Memory B cell (primary cell): ENCODE results near the gene IQSEC1.
"Not testable (repeated sequence)": the region's sequence is repeated elsewhere in the genome, so short reads cannot be mapped to it uniquely, and the experiment has no call there.

Experiments
- ATAC-seq: fragments of 150-1000 bp; cut with Tn5 transposase; 2 replicates; pipeline ENCODE4 v1.10.0; 2021; ENCODE audit warnings: low read depth, mild to moderate bottlenecking, moderate library complexity
- DNase-seq, 2 donors: peaks; one replicate each; pipeline ENCODE4 v3.0.0; 2022; ENCODE audit warnings: low spot score in 2 of 2
- H3K27ac Mint-ChIP-seq: one replicate; pipeline ENCODE4 v1.8.0; 2022; ENCODE audit warnings: mild to moderate bottlenecking, moderate library complexity, mixed read lengths
- H3K27me3 Mint-ChIP-seq: one replicate; pipeline ENCODE4 v1.8.0; 2022; ENCODE audit warnings: mixed read lengths
- H3K36me3 Mint-ChIP-seq: one replicate; pipeline ENCODE4 v1.8.0; 2022; ENCODE audit warnings: mild to moderate bottlenecking, mixed read lengths
- H3K4me1 Mint-ChIP-seq: one replicate; pipeline ENCODE4 v1.8.0; 2022; ENCODE audit warnings: mixed read lengths
- H3K4me3 Mint-ChIP-seq: one replicate; pipeline ENCODE4 v1.8.0; 2022; ENCODE audit warnings: mild to moderate bottlenecking, moderate library complexity, mixed read lengths
- H3K9me3 Mint-ChIP-seq: one replicate; pipeline ENCODE4 v1.8.0; 2022; ENCODE audit warnings: mixed read lengths

Gene IQSEC1

GRCh38 chr3:12885583-12885930 lies 187.7 kb downstream of the IQSEC1 start:
- Mint-ChIP-seq H3K27me3 (peaks cover 3% of the 10 kb centered on the region), H3K27ac (no peak overlapping the region)

GRCh38 chr3:12884790-12885582 lies 188.2 kb downstream of the IQSEC1 start:
- H3K9me3 Mint-ChIP-seq: no peaks in the 10 kb centered on the region
- peak overlapping the region; percentile 75 for H3K4me3 Mint-ChIP-seq
- no peak for DNase-seq
- no peaks in the 10 kb centered on the region for H3K36me3 Mint-ChIP-seq
- peaks cover 3% of the 10 kb centered on the region for H3K27me3 Mint-ChIP-seq
- peak; percentile 44 for ATAC-seq
- H3K27ac Mint-ChIP-seq: no peak overlapping the region
- H3K4me1 Mint-ChIP-seq: peaks cover 29% of the 10 kb centered on the region

More at GRCh38 chr3:12885583-12885930, 187.7 kb downstream of the IQSEC1 start:
- H3K4me3 Mint-ChIP-seq: peak overlapping the region; percentile 53
- H3K4me1 Mint-ChIP-seq: peaks cover 29% of the 10 kb centered on the region
- H3K36me3 Mint-ChIP-seq: no peaks in the 10 kb centered on the region
- H3K9me3 Mint-ChIP-seq: no peaks in the 10 kb centered on the region
- DNase-seq (no peak), ATAC-seq (no peak)

- H3K4me3 Mint-ChIP-seq: peak overlapping the region; percentile 19
- peaks cover 2% of the 10 kb centered on the region for H3K27me3 Mint-ChIP-seq
- DNase-seq (no peak), ATAC-seq (no peak)
- H3K27ac Mint-ChIP-seq: no peak overlapping the region
- peaks cover 27% of the 10 kb centered on the region for H3K4me1 Mint-ChIP-seq
- H3K9me3 Mint-ChIP-seq: no peaks in the 10 kb centered on the region
- no peaks in the 10 kb centered on the region for H3K36me3 Mint-ChIP-seq
Measured at GRCh38 chr3:12884186-12884680, 189.0 kb downstream of the IQSEC1 start.

GRCh38 chr3:12882336-12883310 lies 190.6 kb downstream of the IQSEC1 start:
- peak overlapping the region; percentile 76 for H3K4me3 Mint-ChIP-seq
- ATAC-seq (no peak), DNase-seq (no peak)
- peaks cover 27% of the 10 kb centered on the region for H3K4me1 Mint-ChIP-seq
- H3K9me3 Mint-ChIP-seq: no peaks in the 10 kb centered on the region
- H3K27me3 Mint-ChIP-seq: peaks cover 2% of the 10 kb centered on the region
- H3K36me3 Mint-ChIP-seq: no peaks in the 10 kb centered on the region
- peak overlapping the region; percentile 84 for H3K27ac Mint-ChIP-seq

GRCh38 chr3:12881858-12882257 lies 191.4 kb downstream of the IQSEC1 start:
- H3K36me3 Mint-ChIP-seq, H3K27me3 Mint-ChIP-seq, H3K9me3 Mint-ChIP-seq, DNase-seq: not testable (repeated sequence)
- ATAC-seq: peak; percentile 75
- Mint-ChIP-seq H3K4me1 (peaks cover 21% of the 10 kb centered on the region), H3K27ac (peak overlapping the region; percentile 84), H3K4me3 (peak overlapping the region; percentile 76)

- H3K9me3 Mint-ChIP-seq: no peaks in the 10 kb centered on the region
- H3K27me3 Mint-ChIP-seq: no peaks in the 10 kb centered on the region
- ATAC-seq (no peak), DNase-seq (no peak)
- peaks cover 7% of the 10 kb centered on the region for H3K4me1 Mint-ChIP-seq
- H3K27ac Mint-ChIP-seq: no peak overlapping the region
- no peak overlapping the region for H3K4me3 Mint-ChIP-seq
- no peaks in the 10 kb centered on the region for H3K36me3 Mint-ChIP-seq
Measured at GRCh38 chr3:12879191-12879815, 193.9 kb downstream of the IQSEC1 start.

GRCh38 chr3:12878758-12879157 lies 194.5 kb downstream of the IQSEC1 start:
- not testable (repeated sequence) for H3K4me3 Mint-ChIP-seq, H3K27me3 Mint-ChIP-seq, H3K27ac Mint-ChIP-seq, H3K4me1 Mint-ChIP-seq, H3K9me3 Mint-ChIP-seq, H3K36me3 Mint-ChIP-seq, ATAC-seq, DNase-seq

GRCh38 chr3:12878141-12878574 lies 195.1 kb downstream of the IQSEC1 start:
- DNase-seq: no peak
- Mint-ChIP-seq H3K27me3 (no peaks in the 10 kb centered on the region), H3K9me3 (no peaks in the 10 kb centered on the region), H3K4me1 (peaks cover 7% of the 10 kb centered on the region), H3K36me3 (no peaks in the 10 kb centered on the region), H3K4me3 (no peak overlapping the region), H3K27ac (no peak overlapping the region)
- no peak for ATAC-seq

GRCh38 chr3:12877040-12877439 lies 196.2 kb downstream of the IQSEC1 start:
- Mint-ChIP-seq H3K4me3 (no peak overlapping the region), H3K27ac (no peak overlapping the region), H3K36me3 (no peaks in the 10 kb centered on the region), H3K4me1 (peaks cover 4% of the 10 kb centered on the region), H3K27me3 (no peaks in the 10 kb centered on the region), H3K9me3 (no peaks in the 10 kb centered on the region)
- DNase-seq (no peak), ATAC-seq (no peak)

- DNase-seq (no peak), ATAC-seq (peak; percentile 53)
- peaks cover 4% of the 10 kb centered on the region for H3K4me1 Mint-ChIP-seq
- H3K27me3 Mint-ChIP-seq: no peaks in the 10 kb centered on the region
- H3K4me3 Mint-ChIP-seq: peak overlapping the region; percentile 21
- H3K27ac Mint-ChIP-seq: no peak overlapping the region
- H3K9me3 Mint-ChIP-seq: no peaks in the 10 kb centered on the region
- no peaks in the 10 kb centered on the region for H3K36me3 Mint-ChIP-seq
Measured at GRCh38 chr3:12875857-12876836, 197.1 kb downstream of the IQSEC1 start.

GRCh38 chr3:12871404-12871983 lies 201.7 kb downstream of the IQSEC1 start:
- Mint-ChIP-seq H3K27ac (no peak overlapping the region), H3K4me3 (no peak overlapping the region)

GRCh38 chr3:12870942-12871341 lies 202.3 kb downstream of the IQSEC1 start:
- peak in 1 of 2 donors; percentile 47 for DNase-seq
- H3K27ac Mint-ChIP-seq: no peak overlapping the region
- H3K27me3 Mint-ChIP-seq: peaks cover 4% of the 10 kb centered on the region
- peaks cover 19% of the 10 kb centered on the region for H3K4me1 Mint-ChIP-seq
- H3K4me3 Mint-ChIP-seq: peak overlapping the region; percentile 18
- H3K9me3 Mint-ChIP-seq: peaks cover 1% of the 10 kb centered on the region
- ATAC-seq: peak; percentile 83
- no peaks in the 10 kb centered on the region for H3K36me3 Mint-ChIP-seq

More at GRCh38 chr3:12871404-12871983, 201.7 kb downstream of the IQSEC1 start:
- ATAC-seq (no peak), DNase-seq (no peak)
- Mint-ChIP-seq H3K27me3 (peaks cover 2% of the 10 kb centered on the region), H3K36me3 (no peaks in the 10 kb centered on the region), H3K9me3 (no peaks in the 10 kb centered on the region), H3K4me1 (peaks cover 19% of the 10 kb centered on the region)
